Activated T-cell treated with anti-CD3 and anti-CD28 coated beads, Interleukin-2, amount 50 U/mL, for 72 hours (primary cell): ENCODE data around the gene ZNRF1. TPM values are rescaled to one million over a fixed set of nuclear protein-coding genes. Genes with fewer than 3 reads are reported as not detected.

Experiments used
- ATAC-seq, 2 donors: fragments of 150-1000 bp; cut with Tn5 transposase; replicated peaks in 1 of 2; 2 replicates each; pipeline ENCODE4 v1.10.0; 2021; ENCODE audit warnings: moderate library complexity in 2 of 2, mild to moderate bottlenecking in 1 of 2
- DNase-seq, 2 donors: peaks; one replicate each; pipeline ENCODE4 v3.0.0; 2021 to 2022; ENCODE audit warnings: mixed read lengths in 1 of 2
- H3K27ac Mint-ChIP-seq: one replicate; pipeline ENCODE4 v1.8.0; 2022; ENCODE audit warnings: mild to moderate bottlenecking, moderate library complexity, mixed read lengths
- H3K27me3 Mint-ChIP-seq: one replicate; pipeline ENCODE4 v1.8.0; 2022; ENCODE audit warnings: low read depth, mixed read lengths
- H3K36me3 Mint-ChIP-seq, 2 donors: one replicate each; pipeline ENCODE4 v1.8.0; 2022; ENCODE audit warnings: mixed read lengths in 2 of 2, mild to moderate bottlenecking in 1 of 2; ENCODE audit not compliant: insufficient read depth in 2 of 2
- H3K4me1 Mint-ChIP-seq: one replicate; pipeline ENCODE4 v1.8.0; 2022; ENCODE audit warnings: low read depth, mixed read lengths
- H3K4me3 Mint-ChIP-seq, 2 donors: one replicate each; pipeline ENCODE4 v1.8.0; 2022; ENCODE audit warnings: mild to moderate bottlenecking in 2 of 2, mixed read lengths in 2 of 2, moderate library complexity in 2 of 2
- H3K9me3 Mint-ChIP-seq, 2 donors: one replicate each; pipeline ENCODE4 v1.8.0; 2022; ENCODE audit warnings: mixed read lengths in 2 of 2
- total RNA-seq, 2 donors: library from RNA; stranded (reverse); gene quantifications; one replicate each; pipeline ENCODE4 v1.2.3, GENCODE V29; 2022

ZNRF1 gene
- total RNA-seq, 2 donors from 2014 or later = 42.9 to 69.1 TPM

DNA sequence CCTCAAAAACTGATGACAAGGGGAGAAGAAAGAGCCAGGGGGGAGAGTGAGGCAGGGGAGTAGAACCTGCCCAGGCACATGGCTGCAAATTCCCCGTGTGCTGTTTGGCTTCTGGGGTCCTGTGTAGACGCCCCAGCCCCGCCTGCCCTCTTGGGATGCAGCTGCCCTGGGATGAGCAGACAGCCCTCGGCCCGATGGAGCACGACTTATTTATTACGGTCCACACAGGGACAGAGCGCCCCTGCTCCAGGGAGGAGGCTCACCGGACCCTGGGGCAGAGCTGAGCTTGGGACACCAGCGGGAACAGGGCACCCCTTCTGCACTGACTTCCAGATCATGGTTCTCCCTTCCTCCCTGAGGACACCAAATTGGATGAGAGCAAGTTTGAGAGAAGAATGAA is 108.7 kb downstream of the ZNRF1 start:
- DNase-seq (no peak), ATAC-seq (no peak)
- Mint-ChIP-seq H3K27ac (peak overlapping the region; percentile 27), H3K9me3 (no peaks in the 10 kb centered on the region), H3K4me3 (peak overlapping the region; percentile 57 to 96), H3K4me1 (peaks cover 71% of the 10 kb centered on the region), H3K27me3 (peaks cover 2% of the 10 kb centered on the region), H3K36me3 (peaks cover 6 to 13% of the 10 kb centered on the region in 2 donors)

DNA sequence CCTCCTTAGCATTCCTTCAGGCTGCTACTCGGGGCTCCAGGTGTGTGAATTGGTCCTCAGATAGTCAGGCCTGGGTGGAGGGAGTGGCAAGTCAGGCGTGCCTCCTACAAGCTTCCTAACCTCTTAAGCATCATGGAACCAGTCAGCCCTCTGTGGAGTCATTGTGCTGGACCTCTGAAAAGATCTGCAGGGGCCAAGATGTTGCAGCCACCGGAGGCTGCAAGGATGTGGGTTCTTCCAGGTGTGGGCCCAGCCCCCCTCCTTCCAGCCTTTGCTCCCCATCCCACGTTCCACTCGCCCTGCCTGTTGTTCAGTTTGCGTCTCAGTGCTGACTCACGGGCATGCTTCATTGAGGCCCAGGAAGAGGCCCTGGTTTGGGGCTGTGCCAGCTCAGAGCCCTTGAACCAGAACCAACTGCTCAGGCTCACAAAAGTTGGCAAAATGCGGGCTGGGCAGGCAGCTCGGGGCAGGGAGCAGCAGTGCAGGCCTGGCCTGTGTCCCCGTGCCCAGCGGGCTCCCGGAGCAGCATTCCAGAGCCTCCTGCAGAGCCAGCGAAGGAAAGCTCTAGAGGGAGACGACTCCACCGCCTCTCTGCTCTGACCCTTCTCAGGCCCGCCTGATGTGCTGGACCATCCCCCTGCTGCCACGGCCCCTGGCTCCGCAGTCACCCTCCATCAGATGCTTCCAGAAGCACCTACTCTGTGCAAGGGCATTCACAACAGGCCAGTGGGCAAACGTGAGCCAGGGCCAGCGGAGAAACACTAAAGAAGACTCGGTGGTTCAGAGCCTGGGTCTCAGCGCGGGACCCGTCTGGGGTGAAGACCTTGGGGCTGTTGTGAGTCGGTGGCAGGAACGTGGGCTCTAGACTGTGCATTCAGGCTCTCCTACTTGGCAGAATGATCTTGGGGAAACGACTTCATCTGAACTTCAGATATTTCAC is 110.2 kb downstream of the ZNRF1 start:
- Mint-ChIP-seq H3K4me1 (peaks cover 73% of the 10 kb centered on the region), H3K27ac (peak overlapping the region; percentile 31), H3K36me3 (peaks cover 5 to 12% of the 10 kb centered on the region in 2 donors), H3K9me3 (no peaks in the 10 kb centered on the region), H3K4me3 (peak overlapping the region; percentile 80 to 82), H3K27me3 (peaks cover 10% of the 10 kb centered on the region)
- DNase-seq = peak; percentile 85 to 86
- ATAC-seq = peak; percentile 76 to 77

DNA sequence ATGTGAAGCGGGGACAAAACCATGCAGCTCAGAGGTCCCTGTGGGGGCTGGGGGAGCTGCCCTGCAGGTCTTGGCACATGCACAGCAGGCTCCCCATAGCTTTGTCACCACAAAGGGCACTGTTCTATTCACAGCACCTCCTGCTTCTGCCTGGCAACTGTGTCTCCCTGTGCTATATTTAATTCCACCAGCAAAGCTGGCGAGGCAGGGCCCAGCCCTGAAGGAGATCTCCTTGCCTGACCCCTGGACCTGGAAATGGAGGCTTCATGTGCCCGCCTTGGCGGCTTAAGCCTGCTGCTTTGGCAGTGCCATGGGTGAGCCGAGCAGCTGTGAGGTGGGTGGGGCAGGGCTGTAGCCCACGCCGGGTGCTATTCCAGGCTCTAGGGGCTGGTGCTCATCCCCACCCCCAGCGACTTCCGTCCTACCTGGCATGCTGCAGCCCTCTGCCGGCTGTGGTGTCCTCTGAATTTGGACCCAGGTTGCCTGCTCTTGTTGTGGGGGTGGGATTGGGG is 111.0 kb downstream of the ZNRF1 start:
- Mint-ChIP-seq H3K4me1 (peaks cover 73% of the 10 kb centered on the region), H3K27me3 (peaks cover 10% of the 10 kb centered on the region), H3K9me3 (no peaks in the 10 kb centered on the region), H3K4me3 (peak overlapping the region; percentile 80 to 82), H3K36me3 (peaks cover 1 to 6% of the 10 kb centered on the region in 2 donors), H3K27ac (peak overlapping the region; percentile 31)
- DNase-seq (peak in 1 of 2 donors; percentile 35), ATAC-seq (no peak)

GRCh38 chr16:75110637-75111513 is 112.1 kb downstream of the ZNRF1 start:
- Mint-ChIP-seq H3K4me1 (peaks cover 62% of the 10 kb centered on the region), H3K27me3 (peaks cover 10% of the 10 kb centered on the region), H3K36me3 (peaks cover 1 to 5% of the 10 kb centered on the region in 2 donors), H3K9me3 (no peaks in the 10 kb centered on the region), H3K27ac (peak overlapping the region; percentile 81), H3K4me3 (peak overlapping the region; percentile 80 to 82)
- DNase-seq (peak; percentile 87 to 90), ATAC-seq (peak; percentile 69 to 72)

- peaks cover 56% of the 10 kb centered on the region for H3K4me1 Mint-ChIP-seq
- H3K36me3 Mint-ChIP-seq = peaks cover 1 to 3% of the 10 kb centered on the region in 2 donors
- peak; percentile 3 to 13 for ATAC-seq
- H3K27ac Mint-ChIP-seq = peak overlapping the region; percentile 81
- DNase-seq = no peak
- no peaks in the 10 kb centered on the region for H3K9me3 Mint-ChIP-seq
- peak overlapping the region; percentile 80 to 82 for H3K4me3 Mint-ChIP-seq
- H3K27me3 Mint-ChIP-seq = peaks cover 10% of the 10 kb centered on the region
Observed at GRCh38 chr16:75111514-75111940, 112.7 kb downstream of the ZNRF1 start.

- no peak for DNase-seq
- ATAC-seq = no peak
- Mint-ChIP-seq H3K27me3 (peaks cover 10% of the 10 kb centered on the region), H3K9me3 (no peaks in the 10 kb centered on the region), H3K4me1 (peaks cover 53% of the 10 kb centered on the region), H3K36me3 (peaks cover 1 to 3% of the 10 kb centered on the region in 2 donors), H3K4me3 (peak overlapping the region; percentile 80 to 82), H3K27ac (peak overlapping the region; percentile 81)
Observed at GRCh38 chr16:75111961-75112733, 113.3 kb downstream of the ZNRF1 start.

DNA sequence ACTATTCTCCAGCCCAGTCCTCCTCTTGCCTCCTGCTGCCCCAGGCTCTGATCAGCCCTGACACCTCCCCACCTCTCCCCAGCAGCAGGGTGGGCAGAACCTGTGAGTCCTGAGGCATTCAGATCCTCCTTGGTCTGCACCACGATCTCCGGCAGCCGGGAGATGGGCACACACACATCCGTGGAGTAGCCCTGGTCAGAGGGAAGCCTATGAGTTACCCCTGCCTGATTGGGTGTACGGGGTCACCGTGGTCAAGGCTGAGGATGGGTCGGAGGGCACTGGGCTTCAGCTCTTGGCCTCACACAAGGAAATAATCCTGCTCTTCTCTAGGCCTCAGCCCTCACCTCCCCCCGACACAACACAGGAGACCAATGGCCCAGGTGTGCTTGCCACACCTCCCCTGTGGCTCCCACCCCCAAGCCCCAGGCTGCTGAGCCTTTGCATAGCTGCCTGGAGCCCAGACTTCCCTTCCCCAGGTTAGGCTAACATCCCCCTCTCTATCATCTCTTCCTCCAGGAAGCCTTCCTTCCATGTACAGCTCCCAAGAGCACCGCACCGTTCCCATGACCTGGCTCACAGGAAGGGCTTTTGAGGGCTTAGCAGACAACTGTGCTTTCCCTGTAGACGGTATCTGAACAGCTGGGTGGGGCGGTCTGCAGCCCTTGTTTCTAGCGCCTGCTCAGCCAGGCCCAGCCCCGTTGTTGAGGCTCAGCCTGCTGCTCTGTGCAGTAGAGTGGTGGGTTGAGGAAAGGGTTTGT is 114.1 kb downstream of the ZNRF1 start:
- peak overlapping the region in 1 of 2 donors; percentile 80 for H3K4me3 Mint-ChIP-seq
- no peak overlapping the region for H3K27ac Mint-ChIP-seq

DNA sequence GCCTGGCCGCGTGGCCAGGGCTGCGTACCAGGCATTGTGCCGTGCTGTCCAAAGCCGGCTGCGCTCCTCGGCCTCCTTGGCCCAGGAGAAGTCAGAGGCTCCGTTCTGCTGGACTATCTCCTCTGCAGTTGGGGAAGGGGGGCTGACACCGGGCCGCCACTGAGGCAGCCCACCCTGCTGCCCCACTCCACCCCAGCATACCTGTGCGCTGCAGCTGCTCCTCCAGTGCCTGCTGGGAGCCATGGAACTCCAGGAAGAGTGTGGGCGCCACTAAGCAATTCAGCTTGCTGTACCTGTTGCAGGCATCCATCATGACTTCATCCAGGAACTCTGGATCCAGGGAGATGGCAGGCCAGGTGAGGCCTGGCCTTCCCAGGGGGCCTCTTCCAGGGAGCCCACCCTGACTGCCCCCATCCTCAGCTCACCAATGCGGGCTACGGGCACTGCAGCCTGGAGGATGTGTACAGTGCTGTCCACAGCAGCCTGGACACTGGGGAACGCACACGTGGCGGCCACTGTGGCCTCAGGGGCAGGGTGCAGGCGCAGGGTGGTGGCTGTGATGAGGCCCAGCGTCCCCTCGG is 114.8 kb downstream of the ZNRF1 start:
- DNase-seq (no peak), ATAC-seq (no peak)
- no peak overlapping the region for H3K4me3 Mint-ChIP-seq
- no peaks in the 10 kb centered on the region for H3K9me3 Mint-ChIP-seq
- H3K4me1 Mint-ChIP-seq = peaks cover 38% of the 10 kb centered on the region
- peaks cover 10% of the 10 kb centered on the region for H3K27me3 Mint-ChIP-seq
- no peak overlapping the region for H3K27ac Mint-ChIP-seq
- H3K36me3 Mint-ChIP-seq = peaks cover 0 to 1% of the 10 kb centered on the region in 2 donors

More for the DNA sequence above, 114.1 kb downstream of the ZNRF1 start:
- peaks cover 1 to 3% of the 10 kb centered on the region in 2 donors for H3K36me3 Mint-ChIP-seq
- H3K27me3 Mint-ChIP-seq = peaks cover 10% of the 10 kb centered on the region
- H3K9me3 Mint-ChIP-seq = no peaks in the 10 kb centered on the region
- peaks cover 46% of the 10 kb centered on the region for H3K4me1 Mint-ChIP-seq
- DNase-seq (no peak), ATAC-seq (no peak)

DNA sequence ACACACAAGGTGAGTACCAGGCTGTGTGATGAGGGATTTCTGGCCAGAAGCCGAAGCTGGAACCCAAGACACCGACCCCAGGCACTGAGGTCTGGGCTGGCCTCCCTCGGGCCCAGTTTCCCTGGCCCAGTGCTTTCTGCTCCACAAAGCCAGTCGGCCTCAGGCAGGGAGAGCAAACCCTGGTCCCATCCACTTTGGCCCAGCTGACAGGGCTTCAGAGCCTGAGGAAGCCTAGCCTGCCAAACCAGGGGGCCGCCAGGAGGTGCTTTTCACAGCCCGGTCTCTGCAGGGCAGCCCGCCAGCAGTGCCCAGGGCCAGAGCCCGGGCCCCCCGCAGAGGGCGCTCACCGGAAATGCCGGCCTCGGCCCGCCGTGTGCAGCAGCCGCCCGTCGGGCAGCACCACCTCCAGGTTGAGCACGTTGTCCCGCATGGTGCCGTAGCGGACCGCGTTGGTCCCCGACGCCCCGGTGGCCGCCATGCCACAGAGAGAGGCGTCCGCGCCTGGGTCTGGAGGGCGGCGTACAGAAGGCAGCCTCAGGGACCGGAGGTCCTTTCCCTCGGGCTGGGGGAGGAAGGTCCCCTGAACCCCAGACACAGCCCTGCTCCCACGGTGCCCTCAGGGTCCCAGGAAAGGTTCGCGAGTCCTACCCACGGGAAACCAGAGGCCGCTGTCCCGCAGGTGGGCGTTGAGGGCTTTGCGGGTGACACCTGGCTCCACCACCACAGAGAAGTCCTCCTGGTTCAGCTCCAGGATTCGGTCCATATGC is 115.5 kb downstream of the ZNRF1 start:
- no peak for DNase-seq
- Mint-ChIP-seq H3K27ac (no peak overlapping the region), H3K9me3 (no peaks in the 10 kb centered on the region), H3K4me1 (peaks cover 31% of the 10 kb centered on the region), H3K36me3 (no peaks in the 10 kb centered on the region), H3K27me3 (peaks cover 10% of the 10 kb centered on the region), H3K4me3 (no peak overlapping the region)
- ATAC-seq = no peak

GRCh38 chr16:75114946-75115825 is 116.4 kb downstream of the ZNRF1 start:
- Mint-ChIP-seq H3K4me1 (peaks cover 23% of the 10 kb centered on the region), H3K27ac (no peak overlapping the region), H3K27me3 (peaks cover 10% of the 10 kb centered on the region), H3K4me3 (no peak overlapping the region), H3K36me3 (no peaks in the 10 kb centered on the region), H3K9me3 (no peaks in the 10 kb centered on the region)
- ATAC-seq (no peak), DNase-seq (no peak)
